ENCODE results near the gene GXYLT2. TPM values are rescaled to one million over a fixed set of nuclear protein-coding genes. Genes with fewer than 3 reads are reported as not detected.

GXYLT2 gene
- total RNA-seq, 2 donors from 2014 or later = 0.10 TPM; not detected in 1

Other genes with a start within 250 kb of the GXYLT2 start
- 10 to 100 TPM; 14.0 to 15.4 TPM for gene SHQ1, start 39.6 kb upstream of the GXYLT2 start, total RNA-seq
- 10 to 100 TPM; 60.1 to 65.1 TPM for gene PPP4R2, start 108.8 kb downstream of the GXYLT2 start, total RNA-seq
- 10 to 100 TPM; 11.7 to 15.8 TPM for gene EBLN2, start 173.6 kb downstream of the GXYLT2 start, total RNA-seq